GM19324 (cell line): ENCODE measurements around the gene CCDC24.

ENCODE experiments used
- ATAC-seq: cut with Tn5 transposase; IDR thresholded peaks from one replicate; pipeline ENCODE4 v1.9.1; 2021; ENCODE audit warnings: mild to moderate bottlenecking, moderate library complexity; ENCODE audit not compliant: unreplicated experiment, low FRiP score

CCDC24 gene

DNA sequence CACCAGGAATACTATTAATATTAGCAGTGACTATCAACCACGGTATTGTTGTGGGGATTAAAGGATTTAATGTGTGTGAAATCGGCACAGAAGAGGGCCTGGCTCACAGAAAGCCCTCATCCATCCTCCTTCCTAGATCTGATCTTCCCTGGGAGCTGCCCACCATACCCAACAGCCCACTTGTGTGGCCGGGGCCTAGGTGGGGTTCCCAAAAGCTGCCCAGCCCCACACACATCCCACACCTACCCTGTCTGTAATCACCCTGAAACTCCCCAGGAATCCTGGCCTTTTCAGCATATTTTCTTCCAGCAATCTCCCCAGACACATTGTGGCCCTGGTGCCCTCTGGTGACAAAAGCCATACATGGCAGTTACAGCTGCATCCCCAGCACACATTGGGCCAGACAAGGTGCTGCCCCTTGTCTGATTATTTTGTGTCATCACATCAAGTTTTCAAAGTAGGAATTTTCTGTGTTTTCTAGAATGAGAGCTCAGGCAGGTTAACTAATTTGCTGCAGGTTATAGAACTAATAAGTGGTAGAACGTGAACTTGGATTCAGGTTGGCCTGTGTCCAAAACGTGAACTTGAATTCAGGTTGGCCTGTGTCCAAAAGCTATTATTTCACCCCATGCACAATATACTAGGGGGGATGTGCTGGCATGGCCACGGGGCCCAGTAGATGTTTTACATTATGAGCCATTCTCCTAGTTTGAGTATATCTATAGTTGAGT is 45.2 kb downstream of the CCDC24 start:
- ATAC-seq: no peak

DNA sequence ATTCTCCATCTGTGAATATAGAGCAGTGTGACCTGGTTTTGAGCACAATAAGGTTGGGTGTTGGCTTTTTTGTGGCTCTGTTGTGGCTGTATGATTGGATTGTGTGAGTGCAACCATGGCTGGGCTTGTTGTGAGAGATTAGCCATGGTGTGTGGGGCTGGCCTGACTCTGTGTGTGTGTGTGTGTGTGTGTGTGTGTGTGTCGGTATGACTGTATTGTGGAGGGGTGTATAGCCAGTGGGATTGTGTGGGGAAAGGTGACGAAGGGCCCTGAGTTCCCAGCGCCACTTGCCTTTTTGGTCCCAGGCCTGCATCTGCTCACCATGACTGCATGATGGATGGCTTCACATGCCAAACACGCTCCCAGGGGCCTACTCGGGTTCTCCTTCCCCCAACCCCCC is 45.8 kb downstream of the CCDC24 start:
- no peak for ATAC-seq

DNA sequence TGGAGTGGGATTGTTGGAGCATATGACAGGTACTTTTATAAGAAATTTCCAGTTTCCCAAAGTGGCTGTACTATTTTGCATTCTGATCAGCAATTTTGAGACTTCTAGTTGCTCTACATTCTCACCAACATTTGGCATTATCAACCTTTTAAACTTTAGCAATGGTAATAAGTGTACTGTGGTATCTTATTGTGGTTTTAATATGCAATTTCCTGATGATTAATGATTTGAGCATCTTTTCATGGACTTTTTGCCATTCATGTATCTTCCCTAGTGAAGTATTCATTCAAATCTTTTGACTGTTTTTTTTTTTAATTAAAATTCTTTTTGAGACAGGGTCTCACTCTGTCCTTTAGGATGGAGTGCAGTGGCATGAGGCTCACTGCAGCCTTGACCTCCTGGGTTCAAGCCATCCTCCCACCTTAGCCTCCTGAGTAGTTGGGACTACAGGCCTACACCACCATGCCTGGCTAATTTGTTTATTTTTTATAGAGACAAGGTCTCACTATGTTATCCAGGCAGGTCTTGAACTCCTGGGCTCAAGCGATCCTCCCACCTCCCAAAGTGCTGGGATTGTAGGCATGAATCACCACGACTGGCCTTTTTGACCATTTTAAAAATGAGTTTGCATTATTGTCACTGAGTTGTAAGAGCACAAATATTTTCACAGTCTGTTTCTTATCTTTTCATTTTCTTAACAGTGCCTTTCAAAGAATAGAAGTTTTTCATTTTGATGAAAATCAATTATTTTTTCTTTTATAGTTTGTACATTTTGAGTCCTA is 47.7 kb downstream of the CCDC24 start:
- no peak for ATAC-seq

DNA sequence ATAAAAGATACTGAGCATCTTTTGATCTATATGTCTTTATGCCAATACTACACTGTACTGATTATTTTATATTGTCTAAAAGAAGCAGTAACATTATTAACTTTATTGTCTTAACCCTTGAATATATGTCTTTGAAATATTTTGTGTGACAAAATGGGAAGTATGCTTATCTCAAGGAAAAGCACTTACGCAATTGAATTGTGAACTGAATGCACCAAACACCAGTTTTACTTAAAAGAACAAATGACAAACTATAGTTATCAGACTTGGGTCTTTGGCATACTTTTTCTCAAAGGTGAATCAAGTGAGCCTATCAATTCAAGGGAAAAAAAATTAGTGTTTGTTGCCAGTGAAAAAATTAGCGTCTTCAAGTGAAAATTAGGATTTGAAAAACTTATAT is 49.0 kb downstream of the CCDC24 start:
- no peak for ATAC-seq

DNA sequence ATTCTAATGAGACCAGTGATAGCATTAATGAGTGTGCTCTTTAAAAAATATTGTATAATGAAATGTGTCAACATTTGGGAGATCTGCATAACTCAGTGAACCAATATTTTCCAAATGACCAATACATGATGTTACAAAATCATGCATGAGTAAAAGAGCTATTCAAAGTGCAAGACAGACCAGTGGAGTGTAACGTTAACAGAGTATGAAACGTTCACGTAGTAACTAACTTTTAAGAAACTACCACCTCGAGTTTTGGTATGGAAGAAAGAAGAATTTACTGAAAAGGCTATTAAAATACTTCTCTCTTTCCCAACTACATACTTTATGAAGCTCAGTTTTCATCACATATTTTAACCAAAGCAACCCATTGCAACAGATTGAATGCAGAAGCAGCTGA is 49.4 kb downstream of the CCDC24 start:
- ATAC-seq: no peak

DNA sequence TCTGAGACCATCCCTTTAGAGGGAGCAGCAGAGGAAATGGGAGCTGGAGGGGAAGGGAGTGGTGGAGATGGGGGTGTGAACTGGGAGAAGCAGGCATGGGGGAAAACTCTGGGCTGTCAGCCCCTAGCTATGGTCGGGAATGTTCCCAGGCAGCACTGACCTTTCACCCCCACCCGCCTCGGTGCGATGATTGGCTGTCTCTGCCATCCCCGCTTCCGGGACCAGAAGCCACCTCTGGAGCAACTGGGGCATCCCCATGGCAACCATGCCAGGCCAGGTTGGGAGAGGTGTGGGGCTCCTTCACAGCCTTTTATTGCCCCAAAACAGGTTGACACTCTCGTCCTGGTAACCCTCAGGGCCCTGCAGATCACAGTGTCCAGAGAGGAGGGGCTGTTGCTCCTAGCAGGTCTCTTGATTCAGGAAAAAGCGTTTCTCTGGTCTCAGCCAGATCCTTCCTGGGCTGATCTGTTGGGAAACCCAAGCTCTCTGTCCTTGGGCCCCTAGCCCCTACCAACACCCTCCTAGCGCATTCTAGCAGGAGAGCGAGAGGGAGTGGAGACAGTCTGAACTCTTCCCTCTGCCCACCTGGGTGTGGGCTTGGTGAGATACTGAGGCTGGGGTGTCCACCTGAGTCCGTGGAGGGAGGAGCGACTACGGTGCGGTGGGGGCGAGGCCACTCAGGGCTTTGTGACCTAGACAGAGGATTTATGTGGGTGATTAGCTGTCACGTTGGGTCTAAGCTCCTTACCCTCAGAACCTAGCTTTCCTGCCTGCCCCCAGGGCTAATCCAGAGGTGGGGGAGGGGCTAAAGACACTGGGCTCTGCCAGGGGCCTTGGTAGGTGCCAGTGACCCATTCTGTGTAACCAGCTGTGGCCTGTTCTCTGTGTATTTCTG is 52.0 kb downstream of the CCDC24 start:
- no peak for ATAC-seq

DNA sequence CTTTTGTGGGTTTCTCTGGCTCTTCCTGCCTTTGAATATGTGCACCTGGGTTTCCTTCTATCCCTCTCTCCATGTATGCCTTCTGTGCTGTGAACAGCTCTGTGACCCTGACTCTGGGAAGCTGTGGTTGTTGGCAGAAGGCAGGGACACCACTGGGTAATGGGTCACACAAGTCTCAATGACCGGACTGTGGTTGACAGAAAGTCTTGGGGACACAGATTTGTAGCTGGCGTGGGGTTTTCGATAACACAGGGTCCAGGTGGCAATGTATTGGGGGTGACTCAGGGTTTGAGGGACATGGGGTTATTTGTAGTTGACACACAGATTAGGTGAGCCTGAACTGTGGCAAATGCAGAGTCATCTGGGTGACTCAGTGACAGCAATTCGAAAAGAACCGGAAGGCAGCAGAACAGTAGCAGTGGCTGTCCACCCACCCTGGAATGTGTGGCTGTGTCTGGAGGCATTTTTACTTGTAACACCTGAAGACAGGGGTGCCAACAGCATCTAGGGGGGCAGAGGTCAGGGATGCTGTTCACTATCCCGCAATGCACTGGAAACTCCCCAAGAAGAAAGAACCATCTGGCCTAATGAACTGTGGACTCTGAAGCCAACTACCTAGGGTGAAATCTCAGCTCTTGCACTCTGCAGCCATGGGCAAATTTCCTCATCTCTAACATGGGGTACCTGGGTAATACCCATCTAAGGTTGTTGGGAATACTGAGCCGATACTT is 52.8 kb downstream of the CCDC24 start:
- ATAC-seq: no peak

DNA sequence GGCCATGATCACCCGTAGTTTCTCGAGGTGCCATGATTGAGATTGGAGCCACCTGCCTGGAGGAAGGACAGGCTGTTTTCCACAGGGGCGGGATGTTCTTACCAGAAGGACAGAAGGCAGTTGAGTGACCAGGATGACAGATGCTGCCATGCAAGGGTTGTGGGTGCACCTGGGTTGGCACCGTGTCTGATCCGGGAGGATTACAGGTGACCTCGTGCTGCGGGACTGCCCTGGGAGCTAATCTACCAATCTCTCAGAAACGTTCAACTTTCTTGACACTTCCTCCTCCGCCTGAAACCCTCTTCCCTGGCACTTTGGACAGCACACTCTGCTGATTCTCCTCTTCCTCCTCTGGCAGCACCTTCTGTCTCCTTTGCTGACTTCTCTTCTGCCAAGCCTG is 53.7 kb downstream of the CCDC24 start:
- no peak for ATAC-seq
